AG04449 (cell line): ENCODE measurements around the gene IRF1.
"Not testable (repeated sequence)": the region's sequence is repeated elsewhere in the genome, so short reads cannot be mapped to it uniquely, and the experiment has no call there.

Experiments used
- CTCF ChIA-PET: fragments of 350-600 bp; formaldehyde crosslinking; extraction: SDS; loops from one replicate; lab custom pipeline; 2021; ENCODE audit warnings: antibody characterized with exemption; lab: Yijun Ruan, JAX
- POLR2A ChIA-PET: fragments of 400-600, 350-600 bp; formaldehyde crosslinking; extraction: SDS; loops from one replicate; lab custom pipeline; 2020; ENCODE audit warnings: antibody characterized with exemption, inconsistent platforms; lab: Yijun Ruan, JAX
- DNase-seq: peaks from one replicate; pipeline ENCODE4 v3.0.0-alpha.2; 2010; ENCODE audit warnings: low read depth, low spot score
- H3K4me3 ChIP-seq: 2 replicates; pipeline ENCODE4 v1.5.1; 2011; ENCODE audit warnings: low read depth, mild to moderate bottlenecking, control low read depth, low read length
- CTCF ChIP-seq: IDR thresholded peaks from one replicate; pipeline ENCODE4 v1.5.1; 2011; ENCODE audit warnings: mild to moderate bottlenecking, moderate library complexity, low read length, control low read depth, inconsistent platforms; ENCODE audit not compliant: insufficient read depth; ENCODE audit errors: missing control alignments

IRF1 gene

GRCh38 chr5:132438917-132439316, 51.7 kb downstream of the IRF1 start:
- ChIA-PET POLR2A (interaction anchor here (0.9 to 3.0 kb wide), 5 partner anchors 10 to 59 kb away, joined by 4 to 15 read pairs (median 5); partner anchors contain the start of gene IRF1), CTCF (interaction anchor here (1.0 to 4.5 kb wide), 9 partner anchors 10 to 62 kb away, joined by 3 to 18 read pairs (median 5); no protein-coding TSS in a partner anchor)
- no peak for TF ChIP-seq CTCF
- H3K4me3 ChIP-seq = no peak overlapping the region
- DNase-seq = no peak

- not testable (repeated sequence) for H3K4me3 ChIP-seq, DNase-seq
- CTCF ChIA-PET = interaction anchor here (1.6 to 4.5 kb wide), 4 partner anchors 9 to 62 kb away, joined by 6 to 18 read pairs (median 10); no protein-coding TSS in a partner anchor
- POLR2A ChIA-PET = interaction anchor here (1.0 to 3.0 kb wide), 2 partner anchors 19 to 52 kb away, joined by 3 to 15 read pairs; partner anchors contain the start of gene IRF1
Measured at GRCh38 chr5:132438267-132438645, 52.3 kb downstream of the IRF1 start.

- CTCF ChIA-PET = interaction anchor here (1.5 to 4.5 kb wide), 5 partner anchors 9 to 63 kb away, joined by 3 to 18 read pairs (median 8); no protein-coding TSS in a partner anchor
- DNase-seq = peak; percentile 85
- TF ChIP-seq CTCF = no peak
- POLR2A ChIA-PET = interaction anchor here (1.0 to 3.0 kb wide), 2 partner anchors 19 to 53 kb away, joined by 3 to 15 read pairs; partner anchors contain the start of gene IRF1
- no peak overlapping the region for H3K4me3 ChIP-seq
Measured at GRCh38 chr5:132437604-132438266, 52.8 kb downstream of the IRF1 start.

GRCh38 chr5:132436936-132437335, 53.6 kb downstream of the IRF1 start:
- POLR2A ChIA-PET = interaction anchor here (3.0 kb wide), 1 partner anchor 54 kb away, joined by 15 read pairs; the partner anchor contains the start of gene IRF1
- no peak overlapping the region for H3K4me3 ChIP-seq
- no peak for DNase-seq
- CTCF ChIA-PET = interaction anchor here (0.9 to 4.5 kb wide), 7 partner anchors 8 to 64 kb away, joined by 3 to 18 read pairs (median 4); no protein-coding TSS in a partner anchor
- no peak for TF ChIP-seq CTCF

GRCh38 chr5:132435886-132436285, 54.7 kb downstream of the IRF1 start:
- POLR2A ChIA-PET = interaction anchor here (3.0 kb wide), 1 partner anchor 55 kb away, joined by 15 read pairs; the partner anchor contains the start of gene IRF1
- TF ChIP-seq CTCF = no peak

GRCh38 chr5:132435447-132435846, 55.1 kb downstream of the IRF1 start:
- DNase-seq = no peak
- POLR2A ChIA-PET = no interaction called here
- no peak for TF ChIP-seq CTCF
- CTCF ChIA-PET = interaction anchor here (1.4 to 4.5 kb wide), 4 partner anchors 9 to 65 kb away, joined by 3 to 18 read pairs (median 6); no protein-coding TSS in a partner anchor
- H3K4me3 ChIP-seq = no peak overlapping the region

More at GRCh38 chr5:132435886-132436285, 54.7 kb downstream of the IRF1 start:
- DNase-seq = no peak
- no peak overlapping the region for H3K4me3 ChIP-seq
- CTCF ChIA-PET = interaction anchor here (0.9 to 4.5 kb wide), 7 partner anchors 9 to 65 kb away, joined by 3 to 18 read pairs (median 4); no protein-coding TSS in a partner anchor
